Prostate gland (tissue), 1 donor: ENCODE measurements around the gene FKBP6.
"Not testable (repeated sequence)": the region's sequence is repeated elsewhere in the genome, so short reads cannot be mapped to it uniquely, and the experiment has no call there.

ENCODE experiments used
- POLR2A ChIP-seq: fragments of 450-650 bp; IDR thresholded peaks from one replicate; pipeline ENCODE4 v1.6.1; 2016; ENCODE audit warnings: antibody characterized with exemption, mild to moderate bottlenecking
- POLR2AphosphoS5 ChIP-seq: sonication (generic); formaldehyde crosslinking; IDR thresholded peaks from one replicate; pipeline ENCODE4 v1.6.1; 2017; ENCODE audit warnings: antibody characterized with exemption

GRCh38 chr7:73301108-73301507 is 26.9 kb upstream of the FKBP6 start:
- TF ChIP-seq POLR2AphosphoS5, POLR2A: not testable (repeated sequence)
